HG03558 (cell line): ENCODE data around the gene SRM.
"Not testable (repeated sequence)": the region's sequence is repeated elsewhere in the genome, so short reads cannot be mapped to it uniquely, and the experiment has no call there.

Experiments
- ATAC-seq: cut with Tn5 transposase; IDR thresholded peaks from one replicate; pipeline ENCODE4 v1.9.1; 2021; ENCODE audit warnings: moderate number of reproducible peaks; ENCODE audit not compliant: unreplicated experiment; ENCODE audit errors: extremely low read depth

SRM gene

GRCh38 chr1:11067716-11068599 lies 8.1 kb upstream of the SRM start:
- ATAC-seq = no peak

GRCh38 chr1:11065796-11066195 lies 6.0 kb upstream of the SRM start:
- ATAC-seq = no peak

- ATAC-seq = no peak
These were observed 5.1 kb upstream of the SRM start for GRCh38 chr1:11064942-11065341.

- not testable (repeated sequence) for ATAC-seq
These were observed 4.2 kb upstream of the SRM start for GRCh38 chr1:11063937-11064537.

GRCh38 chr1:11062965-11063401 lies 3.2 kb upstream of the SRM start:
- no peak for ATAC-seq

GRCh38 chr1:11061652-11062365 lies 2.0 kb upstream of the SRM start:
- ATAC-seq = no peak

- ATAC-seq = no peak
These were observed 457 bp downstream of the SRM start for GRCh38 chr1:11059155-11059967.

- no peak for ATAC-seq
These were observed 1.1 kb downstream of the SRM start for GRCh38 chr1:11058595-11059154.

- ATAC-seq = no peak
These were observed 1.8 kb downstream of the SRM start for GRCh38 chr1:11058026-11058425.

GRCh38 chr1:11057477-11057876 lies 2.3 kb downstream of the SRM start:
- ATAC-seq = no peak

- ATAC-seq = no peak
These were observed 3.3 kb downstream of the SRM start for GRCh38 chr1:11056504-11056903.

- no peak for ATAC-seq
These were observed 4.1 kb downstream of the SRM start for GRCh38 chr1:11055676-11056075.

- no peak for ATAC-seq
These were observed 5.2 kb downstream of the SRM start for GRCh38 chr1:11054666-11055065.

GRCh38 chr1:11054181-11054580 lies 5.6 kb downstream of the SRM start:
- no peak for ATAC-seq

- no peak for ATAC-seq
These were observed 6.1 kb downstream of the SRM start for GRCh38 chr1:11053758-11054137.

- no peak for ATAC-seq
These were observed 6.7 kb downstream of the SRM start for GRCh38 chr1:11052839-11053757.

- ATAC-seq = no peak
These were observed 7.9 kb downstream of the SRM start for GRCh38 chr1:11051781-11052511.

GRCh38 chr1:11051121-11051520 lies 8.7 kb downstream of the SRM start:
- not testable (repeated sequence) for ATAC-seq
